Tibial nerve (tissue), 4 donors: ENCODE data around the gene ATP6V0E1.

Source experiments
- EP300 ChIP-seq, 2 donors: sonication (generic); formaldehyde crosslinking; IDR thresholded peaks; one replicate each; pipeline ENCODE4 v1.6.1; 2017; ENCODE audit warnings: antibody characterized with exemption in 2 of 2, mild to moderate bottlenecking in 1 of 2
- TF ChIP-seq, protein P1 (sequence below), 5 experiments: fragments of 200-600 bp in 3 of 5; fragments of 450-650 bp in 2 of 5; sonication (generic) in 3 of 5; IDR thresholded peaks; one replicate each; pipeline ENCODE4 v1.5.1; 2016 to 2019; ENCODE audit warnings: antibody characterized with exemption in 5 of 5, mild to moderate bottlenecking in 3 of 5, moderate library complexity in 2 of 5

DNA sequence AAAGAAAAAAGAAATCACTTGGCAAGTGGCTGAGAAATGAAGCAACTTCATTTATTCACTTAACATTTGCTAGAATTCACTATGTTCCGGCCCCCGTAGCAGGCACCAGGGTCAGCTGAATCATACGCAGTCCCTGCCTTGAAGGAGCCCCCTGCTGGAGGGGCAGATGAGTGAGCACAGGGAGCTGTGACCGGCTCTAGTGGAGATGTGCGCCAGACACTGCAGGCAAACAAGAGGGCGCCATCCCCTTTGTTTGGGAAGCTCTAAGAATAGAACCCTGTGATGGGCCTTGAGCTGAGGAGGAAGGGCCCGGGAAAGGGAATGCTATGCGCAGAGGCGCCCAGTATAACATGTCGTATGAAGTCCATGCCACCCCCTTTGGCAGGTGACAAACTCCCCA is 44.5 kb upstream of the ATP6V0E1 start:
- TF ChIP-seq, protein P1, sequence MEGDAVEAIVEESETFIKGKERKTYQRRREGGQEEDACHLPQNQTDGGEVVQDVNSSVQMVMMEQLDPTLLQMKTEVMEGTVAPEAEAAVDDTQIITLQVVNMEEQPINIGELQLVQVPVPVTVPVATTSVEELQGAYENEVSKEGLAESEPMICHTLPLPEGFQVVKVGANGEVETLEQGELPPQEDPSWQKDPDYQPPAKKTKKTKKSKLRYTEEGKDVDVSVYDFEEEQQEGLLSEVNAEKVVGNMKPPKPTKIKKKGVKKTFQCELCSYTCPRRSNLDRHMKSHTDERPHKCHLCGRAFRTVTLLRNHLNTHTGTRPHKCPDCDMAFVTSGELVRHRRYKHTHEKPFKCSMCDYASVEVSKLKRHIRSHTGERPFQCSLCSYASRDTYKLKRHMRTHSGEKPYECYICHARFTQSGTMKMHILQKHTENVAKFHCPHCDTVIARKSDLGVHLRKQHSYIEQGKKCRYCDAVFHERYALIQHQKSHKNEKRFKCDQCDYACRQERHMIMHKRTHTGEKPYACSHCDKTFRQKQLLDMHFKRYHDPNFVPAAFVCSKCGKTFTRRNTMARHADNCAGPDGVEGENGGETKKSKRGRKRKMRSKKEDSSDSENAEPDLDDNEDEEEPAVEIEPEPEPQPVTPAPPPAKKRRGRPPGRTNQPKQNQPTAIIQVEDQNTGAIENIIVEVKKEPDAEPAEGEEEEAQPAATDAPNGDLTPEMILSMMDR (IDR thresholded peaks at IDR 0.05), result peak in 1 of 5 experiments; percentile 7
- no peak for TF ChIP-seq EP300 (IDR thresholded peaks at IDR 0.05)
